DND-41 (cell line): ENCODE results near the gene CYP27A1.

Experiments used
- EZH2 ChIP-seq: IDR thresholded peaks from 3 replicates; pipeline ENCODE4 v1.6.1; 2012; ENCODE audit warnings: borderline replicate concordance, low read depth, mild to moderate bottlenecking, moderate library complexity, low read length, inconsistent platforms; ENCODE audit not compliant: severe bottlenecking
- TF ChIP-seq, protein P1 (sequence below): IDR thresholded peaks from 2 replicates; pipeline ENCODE4 v1.5.1; 2012; ENCODE audit warnings: borderline replicate concordance, low read length, moderate library complexity, mild to moderate bottlenecking; ENCODE audit not compliant: poor library complexity, severe bottlenecking; ENCODE audit errors: extremely low read depth

- TF ChIP-seq, protein P1, sequence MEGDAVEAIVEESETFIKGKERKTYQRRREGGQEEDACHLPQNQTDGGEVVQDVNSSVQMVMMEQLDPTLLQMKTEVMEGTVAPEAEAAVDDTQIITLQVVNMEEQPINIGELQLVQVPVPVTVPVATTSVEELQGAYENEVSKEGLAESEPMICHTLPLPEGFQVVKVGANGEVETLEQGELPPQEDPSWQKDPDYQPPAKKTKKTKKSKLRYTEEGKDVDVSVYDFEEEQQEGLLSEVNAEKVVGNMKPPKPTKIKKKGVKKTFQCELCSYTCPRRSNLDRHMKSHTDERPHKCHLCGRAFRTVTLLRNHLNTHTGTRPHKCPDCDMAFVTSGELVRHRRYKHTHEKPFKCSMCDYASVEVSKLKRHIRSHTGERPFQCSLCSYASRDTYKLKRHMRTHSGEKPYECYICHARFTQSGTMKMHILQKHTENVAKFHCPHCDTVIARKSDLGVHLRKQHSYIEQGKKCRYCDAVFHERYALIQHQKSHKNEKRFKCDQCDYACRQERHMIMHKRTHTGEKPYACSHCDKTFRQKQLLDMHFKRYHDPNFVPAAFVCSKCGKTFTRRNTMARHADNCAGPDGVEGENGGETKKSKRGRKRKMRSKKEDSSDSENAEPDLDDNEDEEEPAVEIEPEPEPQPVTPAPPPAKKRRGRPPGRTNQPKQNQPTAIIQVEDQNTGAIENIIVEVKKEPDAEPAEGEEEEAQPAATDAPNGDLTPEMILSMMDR = no peak
- no peak for TF ChIP-seq EZH2
Observed at GRCh38 chr2:218776488-218776887, 5.5 kb upstream of the CYP27A1 start.
